RWPE2 (cell line): ENCODE data around the gene SSBP4.

ENCODE experiments used
- ATAC-seq: fragments of 200-7000 bp; cut with Tn5 transposase; 3 replicates; pipeline ENCODE4 v1.9.1; 2021; ENCODE audit warnings: low read depth
- DNase-seq: peaks from one replicate; pipeline ENCODE4 v3.0.0-alpha.2; 2020; ENCODE audit warnings: low spot score
- H3K27ac ChIP-seq: fragments of 450-650 bp; 2 replicates; pipeline ENCODE4 v1.5.1; 2017; ENCODE audit warnings: mild to moderate bottlenecking; ENCODE audit not compliant: poor library complexity, severe bottlenecking
- H3K27me3 ChIP-seq: fragments of 250-450 bp; sonication (Bioruptor Pico); 2 replicates; pipeline ENCODE4 v1.5.1; 2021; ENCODE audit warnings: mild to moderate bottlenecking, moderate library complexity; ENCODE audit not compliant: insufficient read depth, poor library complexity, severe bottlenecking
- H3K36me3 ChIP-seq: fragments of 250-450 bp; sonication (Bioruptor Pico); 2 replicates; pipeline ENCODE4 v1.5.1; 2020; ENCODE audit warnings: low read depth, mild to moderate bottlenecking, moderate library complexity
- H3K4me1 ChIP-seq: fragments of 250-450 bp; sonication (Bioruptor Pico); 2 replicates; pipeline ENCODE4 v1.5.1; 2021; ENCODE audit warnings: mild to moderate bottlenecking, moderate library complexity; ENCODE audit not compliant: insufficient read depth, poor library complexity, severe bottlenecking
- H3K4me3 ChIP-seq: fragments of 250-450 bp; sonication (Bioruptor Pico); 2 replicates; pipeline ENCODE4 v1.5.1; 2021; ENCODE audit warnings: mild to moderate bottlenecking, moderate library complexity; ENCODE audit not compliant: severe bottlenecking
- H3K9me3 ChIP-seq: fragments of 250-450 bp; sonication (Bioruptor Pico); 2 replicates; pipeline ENCODE4 v1.5.1; 2021; ENCODE audit warnings: mild to moderate bottlenecking, moderate library complexity; ENCODE audit not compliant: severe bottlenecking
- CTCF ChIP-seq: fragments of 450-650 bp; IDR thresholded peaks from one replicate; pipeline ENCODE4 v1.5.1; 2017; ENCODE audit warnings: mild to moderate bottlenecking, moderate library complexity; ENCODE audit not compliant: poor library complexity, severe bottlenecking

SSBP4 gene

GRCh38 chr19:18389726-18390064 is 29.5 kb upstream of the SSBP4 start:
- ATAC-seq, result no peak
- no peak for TF ChIP-seq CTCF
- Histone ChIP-seq H3K4me3 (no peak overlapping the region), H3K36me3 (peaks cover 19% of the 10 kb centered on the region), H3K4me1 (peaks cover 14% of the 10 kb centered on the region), H3K27ac (no peak overlapping the region), H3K9me3 (no peaks in the 10 kb centered on the region), H3K27me3 (no peaks in the 10 kb centered on the region)
- DNase-seq, result no peak

- no peaks in the 10 kb centered on the region for H3K27me3 ChIP-seq
- TF ChIP-seq CTCF, result no peak
- H3K27ac ChIP-seq, result no peak overlapping the region
- no peak for DNase-seq
- no peaks in the 10 kb centered on the region for H3K9me3 ChIP-seq
- no peak for ATAC-seq
- peaks cover 13% of the 10 kb centered on the region for H3K4me1 ChIP-seq
- no peak overlapping the region for H3K4me3 ChIP-seq
- H3K36me3 ChIP-seq, result peaks cover 19% of the 10 kb centered on the region
Observed at GRCh38 chr19:18390065-18390907, 28.9 kb upstream of the SSBP4 start.

- no peak overlapping the region for H3K27ac ChIP-seq
- H3K27me3 ChIP-seq, result no peaks in the 10 kb centered on the region
- no peak for TF ChIP-seq CTCF
- H3K36me3 ChIP-seq, result peaks cover 19% of the 10 kb centered on the region
- no peaks in the 10 kb centered on the region for H3K9me3 ChIP-seq
- no peak overlapping the region for H3K4me3 ChIP-seq
- ATAC-seq (no peak), DNase-seq (no peak)
- H3K4me1 ChIP-seq, result peaks cover 4% of the 10 kb centered on the region
Observed at GRCh38 chr19:18391509-18392075, 27.6 kb upstream of the SSBP4 start.

- H3K9me3 ChIP-seq, result no peaks in the 10 kb centered on the region
- H3K27ac ChIP-seq, result no peak overlapping the region
- H3K36me3 ChIP-seq, result peaks cover 16% of the 10 kb centered on the region
- H3K4me3 ChIP-seq, result no peak overlapping the region
- DNase-seq (no peak), ATAC-seq (no peak)
- no peaks in the 10 kb centered on the region for H3K4me1 ChIP-seq
- no peaks in the 10 kb centered on the region for H3K27me3 ChIP-seq
- TF ChIP-seq CTCF, result no peak
Observed at GRCh38 chr19:18392417-18392816, 26.8 kb upstream of the SSBP4 start.

GRCh38 chr19:18392926-18393325 is 26.3 kb upstream of the SSBP4 start:
- H3K4me1 ChIP-seq, result no peaks in the 10 kb centered on the region
- ATAC-seq (no peak), DNase-seq (no peak)
- no peak overlapping the region for H3K27ac ChIP-seq
- H3K27me3 ChIP-seq, result no peaks in the 10 kb centered on the region
- H3K36me3 ChIP-seq, result peaks cover 14% of the 10 kb centered on the region
- TF ChIP-seq CTCF, result no peak
- H3K4me3 ChIP-seq, result no peak overlapping the region
- H3K9me3 ChIP-seq, result no peaks in the 10 kb centered on the region
